ENCODE data around the gene TAS2R39. TPM values are rescaled to one million over a fixed set of nuclear protein-coding genes. Genes with fewer than 3 reads are reported as not detected.
"Not testable (repeated sequence)": the region's sequence is repeated elsewhere in the genome, so short reads cannot be mapped to it uniquely, and the experiment has no call there.

Gene TAS2R39
- total and polyA plus RNA-seq, 4 donors = not detected

DNA sequence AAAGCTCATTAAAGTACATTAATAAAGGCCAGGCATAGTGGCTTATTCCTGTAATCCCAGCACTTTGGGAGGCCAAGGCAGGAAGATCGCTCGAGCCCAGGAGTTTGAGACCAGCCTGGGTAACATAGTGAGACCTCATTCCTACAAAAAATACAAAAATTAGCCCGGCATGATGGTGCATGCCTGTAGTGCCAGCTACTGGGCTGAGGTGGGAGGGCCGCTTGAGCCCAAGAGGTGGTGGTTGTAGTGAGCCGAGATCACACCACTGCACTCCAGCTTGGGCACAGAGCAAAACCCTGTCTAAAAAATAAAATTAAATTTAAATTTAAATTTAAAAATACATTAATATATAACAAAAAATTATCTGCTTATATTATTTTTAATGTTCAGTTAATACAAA, 7.1 kb upstream of the TAS2R39 start:
- no peaks in the 10 kb centered on the region for H3K27me3 ChIP-seq (ENCODE audit: control insufficient read depth in 4 of 4, insufficient read depth in 4 of 4, low read length in 3 of 4)
- H3K9me3 ChIP-seq (ENCODE audit: control insufficient read depth in 4 of 4, low read length in 3 of 4) = peaks cover 0 to 8% (median 2%) of the 10 kb centered on the region in 4 donors
- H3K4me3 ChIP-seq (ENCODE audit: low read depth in 1 of 3, low read length in 3 of 3) = no peak overlapping the region
- 93% methylated on average over 5 of the region's 5 CpGs for WGBS
- TF ChIP-seq, protein P1, sequence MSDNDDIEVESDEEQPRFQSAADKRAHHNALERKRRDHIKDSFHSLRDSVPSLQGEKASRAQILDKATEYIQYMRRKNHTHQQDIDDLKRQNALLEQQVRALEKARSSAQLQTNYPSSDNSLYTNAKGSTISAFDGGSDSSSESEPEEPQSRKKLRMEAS (IDR thresholded peaks at IDR 0.05) = no peak
- TF ChIP-seq RXRA (IDR thresholded peaks at IDR 0.05) (no peak), EGR1 (IDR thresholded peaks at IDR 0.05; ENCODE audit: low read depth in 2 of 2) (no peak), HNF4A (conservative IDR thresholded peaks at IDR 0.05) (no peak), RAD21 (IDR thresholded peaks at IDR 0.05) (no peak), SP1 (IDR thresholded peaks at IDR 0.05) (no peak), GABPA (IDR thresholded peaks at IDR 0.05 in 1 of 2, conservative IDR thresholded peaks at IDR 0.05 in 1 of 2) (no peak)
- peaks cover 0 to 8% (median 6%) of the 10 kb centered on the region in 4 donors for H3K4me1 ChIP-seq (ENCODE audit: control insufficient read depth in 4 of 4, insufficient read depth in 4 of 4, low read length in 3 of 4)
- no peak overlapping the region for H3K9ac ChIP-seq (ENCODE audit: low read depth in 1 of 2, low read length in 2 of 2)
- DNase-seq (ENCODE audit: low spot score) = no peak
- no peaks in the 10 kb centered on the region for H3K36me3 ChIP-seq (ENCODE audit: control insufficient read depth in 4 of 4, insufficient read depth in 3 of 4, low read depth in 1 of 4, low read length in 3 of 4)
- no peak overlapping the region for H3K27ac ChIP-seq (ENCODE audit: low read depth in 1 of 2, low read length in 2 of 2)

DNA sequence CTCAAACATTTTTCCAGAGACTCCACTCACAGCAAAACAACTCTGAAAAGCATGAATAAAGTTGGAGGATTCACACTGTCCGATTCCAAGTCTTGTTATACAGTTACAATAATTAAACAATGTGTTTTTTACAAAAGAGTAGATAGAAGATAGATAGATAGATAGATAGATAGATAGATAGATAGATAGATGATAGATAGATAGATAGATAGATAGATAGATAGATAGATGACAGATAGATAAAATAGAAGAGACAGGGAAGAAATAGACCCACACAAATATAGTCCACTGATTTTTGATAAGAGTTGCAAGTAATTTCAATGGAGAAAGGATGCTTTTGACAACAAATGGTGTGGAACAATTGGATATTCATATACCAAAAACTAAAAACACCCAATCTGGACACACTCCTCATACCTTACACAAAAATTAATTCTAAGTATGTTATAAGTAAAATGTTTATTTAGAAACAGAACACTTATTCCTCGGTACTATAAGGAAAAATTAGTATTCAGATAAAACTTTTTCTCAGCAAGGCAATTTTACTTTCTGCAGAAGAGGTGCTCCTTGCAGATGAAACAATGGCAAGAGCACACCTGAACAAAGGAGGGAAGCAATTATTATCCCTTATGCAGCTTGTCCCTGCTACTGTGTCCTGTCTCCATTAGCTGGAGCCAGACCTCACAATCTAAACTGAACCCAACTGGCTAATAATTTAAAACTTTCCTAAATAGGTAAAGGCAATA, 5.7 kb upstream of the TAS2R39 start:
- Histone ChIP-seq H3K27ac (ENCODE audit: low read depth in 1 of 2, low read length in 2 of 2) (no peak overlapping the region), H3K36me3 (ENCODE audit: control insufficient read depth in 4 of 4, insufficient read depth in 3 of 4, low read depth in 1 of 4, low read length in 3 of 4) (no peaks in the 10 kb centered on the region), H3K9me3 (ENCODE audit: control insufficient read depth in 4 of 4, low read length in 3 of 4) (peaks cover 0 to 8% (median 2%) of the 10 kb centered on the region in 4 donors), H3K9ac (ENCODE audit: low read depth in 1 of 2, low read length in 2 of 2) (no peak overlapping the region), H3K27me3 (ENCODE audit: control insufficient read depth in 4 of 4, insufficient read depth in 4 of 4, low read length in 3 of 4) (no peaks in the 10 kb centered on the region), H3K4me3 (ENCODE audit: low read depth in 1 of 3, low read length in 3 of 3) (no peak overlapping the region), H3K4me1 (ENCODE audit: control insufficient read depth in 4 of 4, insufficient read depth in 4 of 4, low read length in 3 of 4) (peaks cover 0 to 3% (median under 1%) of the 10 kb centered on the region in 4 donors)
- no peak for TF ChIP-seq YY1 (IDR thresholded peaks at IDR 0.05)
- TF ChIP-seq HNF4G (IDR thresholded peaks at IDR 0.05) = no peak
- TF ChIP-seq EGR1 (IDR thresholded peaks at IDR 0.05; ENCODE audit: low read depth in 2 of 2) = no peak
- no peak for TF ChIP-seq NR2F2 (IDR thresholded peaks at IDR 0.05)
- no peak for DNase-seq (ENCODE audit: low spot score)
- WGBS = 90% methylated on average over 2 of the region's 2 CpGs

DNA sequence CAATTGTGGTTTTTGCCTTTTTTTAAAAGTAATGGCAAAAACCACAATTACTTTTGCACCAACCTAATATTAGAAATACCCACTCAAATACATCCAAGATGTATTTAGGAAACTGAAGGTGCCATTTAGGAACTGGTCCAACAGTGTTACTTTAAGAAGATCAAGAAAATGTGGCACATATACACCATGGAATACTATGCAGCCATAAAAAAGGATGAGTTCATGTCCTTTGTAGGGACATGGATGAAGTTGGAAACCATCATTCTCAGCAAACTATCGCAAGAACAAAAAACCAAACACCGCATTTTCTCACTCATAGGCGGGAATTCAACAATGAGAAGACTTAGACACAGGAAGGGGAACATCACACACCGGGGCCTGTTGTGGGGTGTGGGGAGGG, 2.4 kb upstream of the TAS2R39 start:
- not testable (repeated sequence) for DNase-seq (ENCODE audit: low spot score); H3K4me1 ChIP-seq (ENCODE audit: control insufficient read depth in 4 of 4, insufficient read depth in 4 of 4, low read length in 3 of 4); H3K4me3 ChIP-seq (ENCODE audit: low read depth in 1 of 3, low read length in 3 of 3); H3K27me3 ChIP-seq (ENCODE audit: control insufficient read depth in 4 of 4, insufficient read depth in 4 of 4, low read length in 3 of 4); H3K27ac ChIP-seq (ENCODE audit: low read depth in 1 of 2, low read length in 2 of 2); H3K36me3 ChIP-seq (ENCODE audit: control insufficient read depth in 4 of 4, insufficient read depth in 3 of 4, low read depth in 1 of 4, low read length in 3 of 4); H3K9ac ChIP-seq (ENCODE audit: low read depth in 1 of 2, low read length in 2 of 2); H3K9me3 ChIP-seq (ENCODE audit: control insufficient read depth in 4 of 4, low read length in 3 of 4)
- WGBS = 77% methylated on average over 4 of the region's 4 CpGs

DNA sequence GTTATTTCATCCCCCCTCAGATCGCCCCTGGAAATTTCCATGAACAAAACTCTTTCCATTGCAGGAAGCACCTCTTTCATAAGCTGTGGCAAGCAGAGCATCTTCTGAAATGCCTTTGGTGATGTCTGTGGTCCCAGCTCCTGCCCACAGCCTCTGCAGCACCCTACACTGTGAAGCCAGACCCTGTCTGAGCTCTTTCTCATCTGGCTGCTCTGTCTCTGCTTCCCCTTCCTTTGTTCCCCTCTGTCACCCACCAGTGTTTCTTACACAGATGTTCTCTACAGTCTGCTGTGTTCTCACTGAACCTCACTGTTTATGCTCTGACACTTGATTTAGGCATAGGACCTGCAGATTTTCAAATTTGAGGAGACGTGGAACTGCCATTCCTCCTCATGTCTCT, 1.9 kb upstream of the TAS2R39 start:
- no peaks in the 10 kb centered on the region for H3K4me1 ChIP-seq (ENCODE audit: control insufficient read depth in 4 of 4, insufficient read depth in 4 of 4, low read length in 3 of 4)
- H3K36me3 ChIP-seq (ENCODE audit: control insufficient read depth in 4 of 4, insufficient read depth in 3 of 4, low read depth in 1 of 4, low read length in 3 of 4) = no peaks in the 10 kb centered on the region
- H3K27me3 ChIP-seq (ENCODE audit: control insufficient read depth in 4 of 4, insufficient read depth in 4 of 4, low read length in 3 of 4) = no peaks in the 10 kb centered on the region
- no peak overlapping the region for H3K27ac ChIP-seq (ENCODE audit: low read depth in 1 of 2, low read length in 2 of 2)
- H3K4me3 ChIP-seq (ENCODE audit: low read depth in 1 of 3, low read length in 3 of 3) = no peak overlapping the region
- no peak overlapping the region for H3K9ac ChIP-seq (ENCODE audit: low read depth in 1 of 2, low read length in 2 of 2)
- no peak for DNase-seq (ENCODE audit: low spot score)
- 81% methylated on average over 2 of the region's 2 CpGs for WGBS
- peaks cover 0 to 8% (median 2%) of the 10 kb centered on the region in 4 donors for H3K9me3 ChIP-seq (ENCODE audit: control insufficient read depth in 4 of 4, low read length in 3 of 4)
- TF ChIP-seq RAD21 (IDR thresholded peaks at IDR 0.05) (no peak), RXRA (IDR thresholded peaks at IDR 0.05) (no peak), GABPA (IDR thresholded peaks at IDR 0.05 in 1 of 2, conservative IDR thresholded peaks at IDR 0.05 in 1 of 2) (no peak), SP1 (IDR thresholded peaks at IDR 0.05) (no peak), TAF1 (conservative IDR thresholded peaks at IDR 0.05) (no peak), FOXA2 (IDR thresholded peaks at IDR 0.05) (no peak), FOXA1 (IDR thresholded peaks at IDR 0.05) (no peak), NR2F2 (IDR thresholded peaks at IDR 0.05) (no peak), YY1 (IDR thresholded peaks at IDR 0.05) (no peak), JUND (IDR thresholded peaks at IDR 0.05) (no peak), HNF4G (IDR thresholded peaks at IDR 0.05) (no peak)
- TF ChIP-seq, protein P2, sequence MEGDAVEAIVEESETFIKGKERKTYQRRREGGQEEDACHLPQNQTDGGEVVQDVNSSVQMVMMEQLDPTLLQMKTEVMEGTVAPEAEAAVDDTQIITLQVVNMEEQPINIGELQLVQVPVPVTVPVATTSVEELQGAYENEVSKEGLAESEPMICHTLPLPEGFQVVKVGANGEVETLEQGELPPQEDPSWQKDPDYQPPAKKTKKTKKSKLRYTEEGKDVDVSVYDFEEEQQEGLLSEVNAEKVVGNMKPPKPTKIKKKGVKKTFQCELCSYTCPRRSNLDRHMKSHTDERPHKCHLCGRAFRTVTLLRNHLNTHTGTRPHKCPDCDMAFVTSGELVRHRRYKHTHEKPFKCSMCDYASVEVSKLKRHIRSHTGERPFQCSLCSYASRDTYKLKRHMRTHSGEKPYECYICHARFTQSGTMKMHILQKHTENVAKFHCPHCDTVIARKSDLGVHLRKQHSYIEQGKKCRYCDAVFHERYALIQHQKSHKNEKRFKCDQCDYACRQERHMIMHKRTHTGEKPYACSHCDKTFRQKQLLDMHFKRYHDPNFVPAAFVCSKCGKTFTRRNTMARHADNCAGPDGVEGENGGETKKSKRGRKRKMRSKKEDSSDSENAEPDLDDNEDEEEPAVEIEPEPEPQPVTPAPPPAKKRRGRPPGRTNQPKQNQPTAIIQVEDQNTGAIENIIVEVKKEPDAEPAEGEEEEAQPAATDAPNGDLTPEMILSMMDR (IDR thresholded peaks at IDR 0.05; ENCODE audit: low read depth, low read length, missing input control) = no peak
- TF ChIP-seq, protein P3, sequence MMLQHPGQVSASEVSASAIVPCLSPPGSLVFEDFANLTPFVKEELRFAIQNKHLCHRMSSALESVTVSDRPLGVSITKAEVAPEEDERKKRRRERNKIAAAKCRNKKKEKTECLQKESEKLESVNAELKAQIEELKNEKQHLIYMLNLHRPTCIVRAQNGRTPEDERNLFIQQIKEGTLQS (IDR thresholded peaks at IDR 0.05) = no peak
- TF ChIP-seq, protein P4, sequence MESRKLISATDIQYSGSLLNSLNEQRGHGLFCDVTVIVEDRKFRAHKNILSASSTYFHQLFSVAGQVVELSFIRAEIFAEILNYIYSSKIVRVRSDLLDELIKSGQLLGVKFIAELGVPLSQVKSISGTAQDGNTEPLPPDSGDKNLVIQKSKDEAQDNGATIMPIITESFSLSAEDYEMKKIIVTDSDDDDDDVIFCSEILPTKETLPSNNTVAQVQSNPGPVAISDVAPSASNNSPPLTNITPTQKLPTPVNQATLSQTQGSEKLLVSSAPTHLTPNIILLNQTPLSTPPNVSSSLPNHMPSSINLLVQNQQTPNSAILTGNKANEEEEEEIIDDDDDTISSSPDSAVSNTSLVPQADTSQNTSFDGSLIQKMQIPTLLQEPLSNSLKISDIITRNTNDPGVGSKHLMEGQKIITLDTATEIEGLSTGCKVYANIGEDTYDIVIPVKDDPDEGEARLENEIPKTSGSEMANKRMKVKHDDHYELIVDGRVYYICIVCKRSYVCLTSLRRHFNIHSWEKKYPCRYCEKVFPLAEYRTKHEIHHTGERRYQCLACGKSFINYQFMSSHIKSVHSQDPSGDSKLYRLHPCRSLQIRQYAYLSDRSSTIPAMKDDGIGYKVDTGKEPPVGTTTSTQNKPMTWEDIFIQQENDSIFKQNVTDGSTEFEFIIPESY (IDR thresholded peaks at IDR 0.05) = no peak
